Fibroblast of the aortic adventitia (primary cell): ENCODE data around the gene UNC13A. TPM values are rescaled to one million over a fixed set of nuclear protein-coding genes. Genes with fewer than 3 reads are reported as not detected.

Source experiments
- DNase-seq: peaks from one replicate; pipeline ENCODE4 v3.0.0-alpha.2; 2010; ENCODE audit warnings: low read depth
- H3K4me3 ChIP-seq: 2 replicates; pipeline ENCODE4 v1.5.1; 2011; ENCODE audit warnings: low read depth, mild to moderate bottlenecking, control low read depth, low read length, moderate library complexity
- total RNA-seq: library from RNA; depleted of rRNA; stranded (reverse); fragments of >200 nt; gene quantifications from 2 replicates; pipeline ENCODE4 v1.2.3, GENCODE V29; 2012; ENCODE audit warnings: low replicate concordance
- TF ChIP-seq, protein P1 (sequence below): IDR thresholded peaks from 2 replicates; pipeline ENCODE4 v1.5.1; 2011; ENCODE audit warnings: mild to moderate bottlenecking, low read length, control low read depth, inconsistent platforms; ENCODE audit not compliant: insufficient read depth

UNC13A gene
- total RNA-seq, 1 donor, result 0.27 TPM

DNA sequence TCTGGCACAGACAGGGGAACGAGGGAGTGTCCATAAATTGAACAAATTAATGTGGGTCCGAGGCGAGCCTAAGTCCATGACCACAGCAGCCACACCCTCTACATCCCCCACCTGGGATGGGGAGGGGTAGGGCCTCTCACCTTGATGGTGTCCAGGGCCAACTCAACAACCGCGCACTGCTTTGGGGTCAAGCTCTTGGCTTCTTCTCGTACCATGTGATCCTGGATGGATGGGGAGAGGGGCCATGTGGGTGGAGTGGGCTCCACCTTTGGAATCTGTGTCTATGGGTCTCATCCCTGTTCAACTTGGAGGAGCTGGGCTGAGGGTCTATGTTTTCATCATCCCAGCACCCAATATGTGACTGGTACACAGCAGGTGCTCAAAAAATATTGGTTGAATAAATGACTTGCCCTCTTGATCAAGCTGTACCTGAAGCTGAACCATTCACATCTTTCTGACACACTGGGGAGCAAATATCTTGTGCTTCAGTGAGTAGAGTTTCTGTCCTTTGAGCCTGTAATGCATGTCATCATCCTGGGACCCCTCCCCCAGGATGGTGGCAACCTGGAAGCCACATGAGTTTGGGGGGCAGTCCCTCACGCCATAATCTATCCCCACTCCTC, 69.8 kb downstream of the UNC13A start:
- H3K4me3 ChIP-seq, result no peak overlapping the region
- DNase-seq, result no peak
- TF ChIP-seq, protein P1, sequence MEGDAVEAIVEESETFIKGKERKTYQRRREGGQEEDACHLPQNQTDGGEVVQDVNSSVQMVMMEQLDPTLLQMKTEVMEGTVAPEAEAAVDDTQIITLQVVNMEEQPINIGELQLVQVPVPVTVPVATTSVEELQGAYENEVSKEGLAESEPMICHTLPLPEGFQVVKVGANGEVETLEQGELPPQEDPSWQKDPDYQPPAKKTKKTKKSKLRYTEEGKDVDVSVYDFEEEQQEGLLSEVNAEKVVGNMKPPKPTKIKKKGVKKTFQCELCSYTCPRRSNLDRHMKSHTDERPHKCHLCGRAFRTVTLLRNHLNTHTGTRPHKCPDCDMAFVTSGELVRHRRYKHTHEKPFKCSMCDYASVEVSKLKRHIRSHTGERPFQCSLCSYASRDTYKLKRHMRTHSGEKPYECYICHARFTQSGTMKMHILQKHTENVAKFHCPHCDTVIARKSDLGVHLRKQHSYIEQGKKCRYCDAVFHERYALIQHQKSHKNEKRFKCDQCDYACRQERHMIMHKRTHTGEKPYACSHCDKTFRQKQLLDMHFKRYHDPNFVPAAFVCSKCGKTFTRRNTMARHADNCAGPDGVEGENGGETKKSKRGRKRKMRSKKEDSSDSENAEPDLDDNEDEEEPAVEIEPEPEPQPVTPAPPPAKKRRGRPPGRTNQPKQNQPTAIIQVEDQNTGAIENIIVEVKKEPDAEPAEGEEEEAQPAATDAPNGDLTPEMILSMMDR, result no peak

DNA sequence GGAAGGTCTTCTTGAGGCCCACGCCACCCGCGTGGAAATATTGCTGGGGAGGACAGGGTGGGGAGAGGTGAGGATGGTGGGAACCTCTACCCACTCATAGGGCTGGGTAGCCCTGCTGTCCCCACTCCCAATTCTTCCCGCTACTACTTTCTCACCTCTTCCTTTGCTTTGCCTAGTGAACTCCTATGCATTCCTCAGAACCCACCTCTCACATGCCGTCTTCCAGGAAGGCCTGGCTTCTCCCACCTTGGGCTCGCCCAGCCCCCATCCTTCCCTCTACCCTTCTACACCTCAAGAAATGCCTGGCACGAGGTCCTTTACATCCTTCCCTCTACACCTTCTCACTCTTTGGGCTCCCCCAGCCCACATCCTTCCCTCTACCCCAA, 70.4 kb downstream of the UNC13A start:
- TF ChIP-seq, protein P1, result no peak
- DNase-seq, result no peak
- no peak overlapping the region for H3K4me3 ChIP-seq

DNA sequence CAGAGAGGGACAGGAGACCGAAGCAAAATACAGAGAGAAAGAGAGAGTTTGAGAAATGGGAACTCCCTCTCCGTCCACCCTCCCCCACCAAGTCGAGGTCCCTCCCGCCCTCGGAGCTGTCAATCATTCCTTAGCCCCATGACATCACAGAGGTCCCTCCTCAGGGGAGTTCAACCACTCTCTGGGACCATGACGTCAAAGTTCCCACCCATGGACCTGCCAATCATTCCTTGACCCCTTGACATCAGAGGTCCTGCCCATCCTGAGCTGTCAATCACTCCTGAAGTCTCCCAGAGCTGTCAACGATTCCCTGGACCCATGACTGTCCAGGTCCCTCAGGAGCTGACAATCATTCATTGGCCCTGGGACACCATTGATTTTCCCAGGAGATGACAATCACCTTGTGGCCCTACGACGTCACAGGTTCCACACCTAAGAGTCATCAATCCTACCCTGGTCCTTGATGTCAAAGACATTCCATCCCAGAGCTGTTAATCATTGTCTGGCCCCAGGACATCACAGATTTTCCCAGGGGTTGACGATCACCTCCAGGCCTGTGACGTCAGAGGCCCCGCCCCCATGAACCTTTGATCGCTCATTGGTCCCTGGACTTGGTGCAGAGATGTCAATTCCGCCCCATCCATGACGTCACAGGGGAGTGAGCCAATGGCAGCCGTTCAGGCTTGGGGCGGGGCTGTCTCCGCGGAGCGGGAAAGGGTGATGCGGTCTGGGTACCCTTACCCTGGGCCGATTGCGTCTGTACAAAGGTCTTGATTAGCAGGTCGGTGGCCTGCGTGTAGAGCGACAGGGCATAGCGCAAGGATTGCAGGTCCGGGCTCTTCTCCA, 71.0 kb downstream of the UNC13A start:
- TF ChIP-seq, protein P1, result no peak
- H3K4me3 ChIP-seq, result no peak overlapping the region
- no peak for DNase-seq

DNA sequence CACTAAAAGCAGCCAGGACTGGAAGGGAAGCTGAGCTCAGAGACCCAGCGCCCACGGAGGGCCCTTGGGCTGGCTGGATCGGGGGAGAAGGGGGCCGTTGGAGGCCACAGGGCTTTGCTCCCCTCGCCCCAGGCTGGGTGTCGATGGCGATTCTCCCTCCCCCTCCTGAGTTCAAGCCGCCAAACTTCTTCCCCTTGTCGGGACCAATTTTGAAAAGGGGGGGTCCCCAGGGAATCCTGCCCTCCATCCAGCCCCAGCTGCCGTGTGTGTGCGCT, 71.5 kb downstream of the UNC13A start:
- TF ChIP-seq, protein P1, result no peak
- no peak overlapping the region for H3K4me3 ChIP-seq
- no peak for DNase-seq

DNA sequence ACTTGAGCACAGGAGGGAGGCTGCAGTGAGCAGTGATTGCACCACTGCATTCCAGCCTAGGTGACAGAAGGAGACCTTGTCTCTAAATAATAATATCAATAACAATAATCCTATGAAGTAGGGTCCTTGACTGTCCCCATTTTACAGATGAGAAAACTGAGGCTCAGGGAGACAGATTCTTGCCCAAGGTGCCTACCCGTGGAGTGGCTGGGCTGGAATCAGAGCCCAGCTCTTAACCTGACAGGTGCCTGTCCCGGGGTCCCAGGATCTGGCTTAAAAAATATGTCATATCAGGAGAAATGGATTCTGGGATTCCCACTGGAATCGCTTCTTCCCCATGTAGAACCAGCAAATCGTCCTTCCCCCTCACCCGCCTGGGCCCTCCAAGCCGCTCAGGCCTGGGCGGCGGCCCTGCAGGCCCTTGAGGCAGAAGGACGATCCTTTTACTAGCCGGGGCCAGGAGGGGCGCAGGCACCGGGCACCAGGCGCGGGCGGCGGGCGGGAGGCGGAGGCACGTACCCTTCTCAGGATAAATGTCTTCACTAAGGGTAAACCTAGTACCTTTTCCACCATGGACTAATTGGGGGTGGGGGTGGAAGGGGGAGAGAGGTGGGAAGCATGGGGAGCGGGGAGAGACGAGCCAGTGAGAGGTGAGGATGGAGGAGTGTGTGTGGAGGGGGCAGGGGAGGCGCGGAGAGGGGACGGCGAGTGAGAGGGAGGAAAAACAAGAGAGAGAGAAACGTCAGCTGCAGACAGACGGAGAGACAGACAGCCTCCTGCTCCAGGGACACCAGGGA, 72.1 kb downstream of the UNC13A start:
- TF ChIP-seq, protein P1, result no peak
- no peak for DNase-seq
- no peak overlapping the region for H3K4me3 ChIP-seq

DNA sequence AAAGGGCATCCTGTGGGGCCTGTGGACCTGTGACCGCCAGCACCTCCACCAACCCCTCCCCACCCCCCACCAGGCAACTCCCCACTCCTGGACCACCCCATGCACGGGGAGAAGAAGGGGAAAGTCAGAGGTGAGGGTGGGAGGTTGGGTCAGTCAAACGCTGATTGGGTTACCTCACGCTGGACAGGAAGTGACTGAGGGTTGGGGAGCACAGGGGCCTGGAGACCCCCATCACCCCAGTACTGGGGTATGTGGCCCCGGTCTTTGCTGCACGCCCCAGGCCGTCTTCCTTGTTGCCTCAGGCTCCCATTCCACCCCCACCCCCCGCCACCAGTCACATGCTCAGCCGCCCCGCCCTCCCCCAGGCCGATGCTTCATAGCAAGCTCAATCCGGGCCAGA, 73.7 kb downstream of the UNC13A start:
- DNase-seq, result no peak
- no peak overlapping the region for H3K4me3 ChIP-seq
- TF ChIP-seq, protein P1, result no peak
